ENCODE measurements around the gene GRIK5.

DNA sequence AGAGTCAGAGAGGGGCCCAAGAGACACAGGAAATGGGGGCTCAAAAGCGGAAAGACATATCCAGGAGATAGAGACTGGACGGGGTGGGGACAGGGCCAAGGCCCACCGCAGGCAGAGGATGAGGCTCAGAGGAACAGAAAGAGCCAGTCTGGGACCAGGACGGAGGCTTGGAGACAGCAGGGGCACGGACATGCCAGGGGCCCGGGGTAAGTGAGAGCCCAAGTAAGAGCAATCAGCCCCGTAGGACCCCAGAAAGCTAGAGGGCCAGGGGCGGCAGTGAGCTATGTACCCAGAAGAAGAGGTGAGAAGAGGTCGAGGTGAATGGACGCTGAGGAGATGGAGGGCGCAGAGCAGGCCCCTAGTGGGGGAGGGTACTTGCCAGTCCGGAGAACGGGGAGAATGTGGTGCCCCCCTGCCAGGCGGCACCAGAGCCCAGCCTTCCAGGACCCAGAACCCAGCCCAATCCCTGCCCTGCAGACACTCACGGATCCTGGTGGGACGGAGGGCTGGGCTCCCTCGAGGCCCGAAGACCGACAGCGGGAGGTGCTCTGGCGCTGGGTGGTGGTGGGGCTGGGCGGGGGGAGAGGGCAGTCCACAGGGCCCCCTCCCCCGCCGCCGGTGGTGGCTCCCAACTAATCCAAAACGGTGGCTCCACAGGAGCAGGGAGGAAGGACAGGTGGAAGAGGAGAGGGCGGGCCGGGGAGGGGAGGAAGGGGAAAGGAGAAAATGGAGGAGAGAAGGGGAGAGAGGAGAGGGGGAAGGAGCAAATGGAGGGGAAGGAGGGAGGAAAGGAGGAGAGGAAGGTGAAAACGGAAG, 1.0 kb downstream of the GRIK5 start:
- TF ChIP-seq TAF1 (IDR thresholded peaks at IDR 0.05; ENCODE audit: borderline replicate concordance, insufficient read depth, low read length) (no peak), POLR2AphosphoS5 (IDR thresholded peaks at IDR 0.05; ENCODE audit: low read depth, low read length) (no peak)

Data from PFSK-1 (cell line).